K562 (cell line): Measurements from ENCODE around the gene SHC1. TPM values are rescaled to one million over a fixed set of nuclear protein-coding genes. Genes with fewer than 3 reads are reported as not detected.

Experiments
- ATAC-seq: fragments of 200-7000 bp; cut with Tn5 transposase; 3 replicates; pipeline ENCODE4 v1.9.1; 2020; ENCODE audit warnings: moderate library complexity
- BruUV-seq: library from RNA; stranded (reverse); fragments of 400-500 nt; replicated peaks from 2 replicates; lab custom pipeline; 2021; lab: Mats Ljungman, UMichigan
- CTCF ChIA-PET: fragments of 300-600 bp; formaldehyde crosslinking; extraction: SDS; loops from one replicate; lab custom pipeline; 2021; ENCODE audit warnings: low intra/inter-chr PET ratio; lab: Yijun Ruan, JAX
- POLR2A ChIA-PET: fragments of 300-600, 350-650 bp; sonication (Branson Sonifier 250); formaldehyde crosslinking; extraction: SDS; loops from one replicate; lab custom pipeline; 2021; ENCODE audit warnings: antibody characterized with exemption, inconsistent platforms; lab: Yijun Ruan, JAX
- DNase-seq, 4 experiments: peaks; one replicate each; pipeline versions ENCODE4 v3.0.0 to v3.0.0-alpha.2; 2011 to 2018; ENCODE audit warnings: low spot score in 3 of 4, mixed read lengths in 3 of 4; ENCODE audit errors: extremely low read depth in 1 of 4
- FAIRE-seq: peaks from 2 replicates; lab custom pipeline; 2011; peaks lifted over from hg19 to GRCh38; lab: Jason Lieb, UNC
- H2AFZ ChIP-seq: 2 replicates; pipeline ENCODE4 v1.6.0; 2011; ENCODE audit warnings: low read depth, low read length, control low read depth, inconsistent platforms
- H3K27ac ChIP-seq: fragments of 200-600 bp; 3 replicates; pipeline ENCODE4 v1.8.0; 2011; ENCODE audit warnings: low read depth, mild to moderate bottlenecking, control low read depth, inconsistent platforms, low read length, moderate library complexity, mixed read lengths; ENCODE audit errors: extremely low read depth
- H3K27me3 ChIP-seq, 2 experiments: fragments of 300-600 bp in 1 of 2; 2 replicates in 1 of 2; 3 replicates in 1 of 2; pipeline versions ENCODE4 v1.6.0 to v1.8.0; 2011; ENCODE audit warnings: inconsistent platforms in 2 of 2, low read length in 2 of 2, mild to moderate bottlenecking in 1 of 2, mixed read lengths in 1 of 2, moderate library complexity in 1 of 2; ENCODE audit not compliant: control insufficient read depth in 2 of 2, insufficient read depth in 2 of 2
- H3K36me3 ChIP-seq: fragments of 300-600 bp; 3 replicates; pipeline ENCODE4 v1.8.0; 2011; ENCODE audit warnings: mild to moderate bottlenecking, low read length, inconsistent platforms; ENCODE audit not compliant: control insufficient read depth, insufficient read depth
- H3K4me1 ChIP-seq, 2 experiments: fragments of 200-600 bp in 1 of 2; replicated peaks in 1 of 2; 2 replicates in 1 of 2; 3 replicates in 1 of 2; pipeline versions ENCODE4 v1.5.1 to v1.8.0; 2011; ENCODE audit warnings: inconsistent platforms in 2 of 2, low read length in 2 of 2, mild to moderate bottlenecking in 1 of 2, mixed read lengths in 1 of 2, moderate library complexity in 1 of 2; ENCODE audit not compliant: control insufficient read depth in 2 of 2, insufficient read depth in 2 of 2
- H3K4me2 ChIP-seq: 2 replicates; pipeline ENCODE4 v1.6.1; 2011; ENCODE audit warnings: low read length, control low read depth, inconsistent platforms, mixed read lengths; ENCODE audit not compliant: insufficient read depth
- H3K4me3 ChIP-seq: fragments of 200-600 bp; sonication (generic), shearing (Covaris generic); 2 replicates; pipeline ENCODE4 v1.5.1; 2016; ENCODE audit warnings: control low read depth, inconsistent platforms
- H3K79me2 ChIP-seq: fragments of 200-600 bp; 3 replicates; pipeline ENCODE4 v1.8.0; 2011; ENCODE audit warnings: low read length, inconsistent platforms; ENCODE audit not compliant: control insufficient read depth, insufficient read depth
- H3K9ac ChIP-seq, 2 experiments: 2 replicates each; pipeline versions ENCODE4 v1.6.0 to v1.6.1; 2011; ENCODE audit warnings: low read depth in 2 of 2, low read length in 2 of 2, control low read depth in 1 of 2, inconsistent platforms in 1 of 2, mild to moderate bottlenecking in 1 of 2, mixed read lengths in 1 of 2; ENCODE audit not compliant: insufficient read depth in 1 of 2
- H3K9me1 ChIP-seq: one replicate; pipeline ENCODE4 v1.6.0; 2011; ENCODE audit warnings: inconsistent platforms, mild to moderate bottlenecking, low read length, moderate library complexity; ENCODE audit not compliant: control insufficient read depth, insufficient read depth
- H3K9me3 ChIP-seq: replicated peaks from 2 replicates; pipeline ENCODE4 v1.5.1; 2011; ENCODE audit warnings: low read depth, low read length, inconsistent platforms; ENCODE audit not compliant: control insufficient read depth, insufficient read depth
- H4K20me1 ChIP-seq: replicated peaks from 2 replicates; pipeline ENCODE4 v1.6.1; 2011; ENCODE audit warnings: low read length, inconsistent platforms, mixed read lengths; ENCODE audit not compliant: control insufficient read depth, insufficient read depth
- BRF2 ChIP-seq: IDR thresholded peaks from 3 replicates; pipeline ENCODE4 v1.6.1; 2011; ENCODE audit warnings: borderline replicate concordance, mild to moderate bottlenecking; ENCODE audit not compliant: insufficient read length, insufficient read depth
- CHD1 ChIP-seq: fragments of 200-600 bp; sonication (generic); IDR thresholded peaks from one replicate; pipeline ENCODE4 v1.6.1; 2012; ENCODE audit warnings: mild to moderate bottlenecking, moderate library complexity, low read length, inconsistent platforms
- COPS2 ChIP-seq: fragments of 450-650 bp; conservative IDR thresholded peaks from 2 replicates; pipeline ENCODE4 v1.6.1; 2016; ENCODE audit warnings: mild to moderate bottlenecking, moderate library complexity
- CREBBP ChIP-seq: IDR thresholded peaks from one replicate; pipeline ENCODE4 v1.6.1; 2012; ENCODE audit warnings: low read depth, mild to moderate bottlenecking, control low read depth, inconsistent platforms, low read length
- HOXB6 ChIP-seq: fragments of 250-450 bp; sonication (Bioruptor Pico); IDR thresholded peaks from 2 replicates; pipeline ENCODE4 v1.5.1; 2022; ENCODE audit warnings: mild to moderate bottlenecking, borderline replicate concordance
- IRF9 ChIP-seq: fragments of 450-650 bp; IDR thresholded peaks from 2 replicates; pipeline ENCODE4 v1.6.1; 2016; ENCODE audit warnings: missing biosample characterization, missing genetic modification characterization
- MCM2 ChIP-seq: fragments of 450-650 bp; IDR thresholded peaks from 2 replicates; pipeline ENCODE4 v1.6.1; 2017; ENCODE audit warnings: low read depth, mild to moderate bottlenecking
- MLLT1 ChIP-seq, 2 experiments: fragments of 450-650 bp; IDR thresholded peaks; 2 replicates each; pipeline ENCODE4 v1.6.1; 2016
- NR0B1 ChIP-seq: fragments of 450-650 bp; IDR thresholded peaks from one replicate; pipeline ENCODE4 v1.6.1; 2018; ENCODE audit warnings: mild to moderate bottlenecking, moderate library complexity; ENCODE audit not compliant: partially characterized antibody
- RAD51 ChIP-seq: fragments of 450-650 bp; IDR thresholded peaks from 2 replicates; pipeline ENCODE4 v1.7.1; 2016; ENCODE audit warnings: low read depth, mild to moderate bottlenecking, borderline replicate concordance
- SLC30A9 ChIP-seq: fragments of 250-450 bp; sonication (Bioruptor Pico); IDR thresholded peaks from 2 replicates; pipeline ENCODE4 v1.8.0; 2022; ENCODE audit warnings: mild to moderate bottlenecking, moderate library complexity
- SMARCE1 ChIP-seq: fragments of 450-650 bp; IDR thresholded peaks from 2 replicates; pipeline ENCODE4 v1.7.1; 2016; ENCODE audit warnings: mild to moderate bottlenecking
- TCF15 ChIP-seq: fragments of 250-450 bp; sonication (Bioruptor Pico); IDR thresholded peaks from 2 replicates; pipeline ENCODE4 v1.8.0; 2022; ENCODE audit warnings: moderate library complexity, mild to moderate bottlenecking, inconsistent platforms
- TCF3 ChIP-seq: sonication (generic); formaldehyde crosslinking; IDR thresholded peaks from 2 replicates; pipeline ENCODE4 v1.4.0; 2020; ENCODE audit warnings: mild to moderate bottlenecking, missing genetic modification reagents
- TRIM24 ChIP-seq, 2 experiments: fragments of 450-650 bp; IDR thresholded peaks; 2 replicates each; pipeline ENCODE4 v1.6.1; 2016
- ZFX ChIP-seq: sonication (generic); formaldehyde crosslinking; IDR thresholded peaks from 2 replicates; pipeline ENCODE4 v1.8.0; 2022; ENCODE audit warnings: mild to moderate bottlenecking, missing genetic modification reagents, moderate library complexity
- WGBS: fragments of 100-300 bp; shearing (Covaris generic); methylation state at CpG from one replicate; pipeline ENCODE4 v1.1.6; 2016; ENCODE audit warnings: low coverage, mixed read lengths; ENCODE audit not compliant: insufficient coverage; ENCODE audit errors: missing lambda C conversion rate; 5-methylcytosine and 5-hydroxymethylcytosine counted together
- in situ Hi-C: fragments of 300-500 bp; cut with MboI; formaldehyde crosslinking; loops from 4 replicates; pipeline ENCODE4 v1.15.0; 2018; ENCODE audit warnings: inconsistent platforms, mixed read lengths
- intact Hi-C: fragments of 100-400 bp; cut with micrococcal nuclease; formaldehyde crosslinking; loops from 2 replicates; pipeline ENCODE4 v1.14.2; 2022
- polyA plus RNA-seq, 8 experiments: library from polyadenylated mRNA; depleted of rRNA in 4 of 8; stranded (reverse) in 5 of 8; unstranded in 3 of 8; fragments of >200 nt; fragmentation: Nextera tagmentation in 2 of 8; fragmentation: Illumina TruSeq in 1 of 8; extraction: Ambion mirVana in 2 of 8; extraction: Trizol in 1 of 8; gene quantifications; 2 replicates each; pipeline versions ENCODE4 v1.2.1 to v1.2.3, GENCODE V29; 2011 to 2014; ENCODE audit warnings: inconsistent platforms in 1 of 8, missing spikeins in 1 of 8
- total RNA-seq, 7 experiments: library from RNA; depleted of rRNA in 6 of 7; stranded (reverse); fragments of >200 nt in 6 of 7; fragmentation: Illumina TruSeq in 2 of 7; extraction: Trizol in 2 of 7; gene quantifications; 2 replicates each; pipeline versions ENCODE4 v1.2.1 to v1.2.3, GENCODE V29; 2011 to 2021; ENCODE audit warnings: low replicate concordance in 1 of 7

The SHC1 gene
- total and polyA plus RNA-seq, 9 of the 15 experiments (the other 6 are each of a cell fraction or from before 2014, with no cell fraction given), result 4.1 to 113 (median 51.9) TPM

- Histone ChIP-seq H2AFZ (peak overlapping the region; percentile 70), H3K4me1 (peaks cover 31 to 59% of the 10 kb centered on the region in 2 experiments), H3K9ac (peak overlapping the region; percentile 90 to 96), H3K4me2 (peak overlapping the region; percentile 98), H3K4me3 (peak overlapping the region; percentile 71), H3K36me3 (peaks cover 6% of the 10 kb centered on the region; the same call in 2 of the 3 replicates), H3K27me3 (no peaks in the 10 kb centered on the region), H4K20me1 (no peaks in the 10 kb centered on the region), H3K27ac (peak overlapping the region; percentile 97), H3K79me2 (peaks cover 29% of the 10 kb centered on the region), H3K9me1 (no peaks in the 10 kb centered on the region), H3K9me3 (no peaks in the 10 kb centered on the region)
- 1% methylated on average over 25 of the region's 50 CpGs for WGBS
- POLR2A ChIA-PET, result interaction anchor here (0.6 to 8.2 kb wide), 16 partner anchors 11 to 1073 kb away, joined by 3 to 80 read pairs (median 4); partner anchors contain the start of genes FLAD1 and SHC1
- DNase-seq (peak; percentile 78 to 85 (median 79)), FAIRE-seq (peak; percentile 29), ATAC-seq (peak; percentile 18)
- intact Hi-C loops (loop anchor here (2.0 to 5.0 kb wide), 4 partner anchors 39 to 442 kb away; partner anchors contain the start of genes EFNA3, PYGO2 and UBE2Q1), in situ Hi-C loops (no loop called here)
- CTCF ChIA-PET, result interaction anchor here (0.7 to 1.8 kb wide), 6 partner anchors 17 to 1489 kb away, joined by 3 to 6 read pairs (median 4); partner anchors contain the start of gene FLAD1
- BruUV-seq, result no TSS peak
- TF ChIP-seq TCF3 (CRISPR knock-in tag), result no peak
- no peak for TF ChIP-seq CREBBP
- no peak for TF ChIP-seq HOXB6 (CRISPR knock-in tag)
- TF ChIP-seq COPS2, result no peak
- peak; percentile 39; the same call in 1 of the 2 replicates for TF ChIP-seq RAD51
- no peak for TF ChIP-seq TCF15 (CRISPR knock-in tag)
- TF ChIP-seq CHD1, result peak; percentile 8
- no peak for TF ChIP-seq NR0B1
- TF ChIP-seq MLLT1 (IDR thresholded peaks at IDR 0.05), result peak in 1 of 2 experiments; percentile 46; a peak in 1 of 4 replicates
- TF ChIP-seq SLC30A9 (CRISPR knock-in tag), result no peak
- no peak for TF ChIP-seq IRF9 (tag)
- TF ChIP-seq TRIM24 (IDR thresholded peaks at IDR 0.05), result no peak
- no peak for TF ChIP-seq BRF2
- no peak for TF ChIP-seq MCM2
- TF ChIP-seq SMARCE1, result 0 out of 2 replicates have a peak, but pooled peaks have one; percentile 13
- TF ChIP-seq ZFX, result peak; percentile 81
Measured at GRCh38 chr1:154999571-155000410, 29.2 kb upstream of the SHC1 start.
